ENCODE measurements around the gene OTULIN.

The OTULIN gene

GRCh38 chr5:14723701-14724132 lies 59.2 kb downstream of the OTULIN start:
- no peaks in the 10 kb centered on the region for H3K79me2 ChIP-seq (ENCODE audit: insufficient read depth, low read length)
- H3K27me3 ChIP-seq (ENCODE audit: insufficient read depth, low read length): no peaks in the 10 kb centered on the region
- H3K36me3 ChIP-seq (ENCODE audit: insufficient read depth, low read length): no peaks in the 10 kb centered on the region
- H3K9me3 ChIP-seq (ENCODE audit: low read length): no peaks in the 10 kb centered on the region
- H3K27ac ChIP-seq (ENCODE audit: low read depth, low read length, poor library complexity, severe bottlenecking): no peak overlapping the region
- no peak overlapping the region for H3K4me3 ChIP-seq (ENCODE audit: low read depth, low read length, poor library complexity, severe bottlenecking)
- no peak overlapping the region for H3K9ac ChIP-seq (ENCODE audit: low read length)
- peaks cover 17% of the 10 kb centered on the region for H3K4me1 ChIP-seq (ENCODE audit: insufficient read depth, low read length, severe bottlenecking)
- H4K20me1 ChIP-seq (ENCODE audit: insufficient read depth, low read length): no peaks in the 10 kb centered on the region
- H3K4me2 ChIP-seq (ENCODE audit: low read length): no peak overlapping the region
- no peaks in the 10 kb centered on the region for H3K9me2 ChIP-seq (ENCODE audit: low read depth, low read length)
- no peaks in the 10 kb centered on the region for H3F3A ChIP-seq (ENCODE audit: insufficient read depth, low read length)
- TF ChIP-seq CTCF (IDR thresholded peaks at IDR 0.05; ENCODE audit: low read length): no peak
- no peak for TF ChIP-seq EZH2 (IDR thresholded peaks at IDR 0.05; ENCODE audit: borderline replicate concordance, low read length)
- H2AFZ ChIP-seq (ENCODE audit: low read length): no peak overlapping the region

DNA sequence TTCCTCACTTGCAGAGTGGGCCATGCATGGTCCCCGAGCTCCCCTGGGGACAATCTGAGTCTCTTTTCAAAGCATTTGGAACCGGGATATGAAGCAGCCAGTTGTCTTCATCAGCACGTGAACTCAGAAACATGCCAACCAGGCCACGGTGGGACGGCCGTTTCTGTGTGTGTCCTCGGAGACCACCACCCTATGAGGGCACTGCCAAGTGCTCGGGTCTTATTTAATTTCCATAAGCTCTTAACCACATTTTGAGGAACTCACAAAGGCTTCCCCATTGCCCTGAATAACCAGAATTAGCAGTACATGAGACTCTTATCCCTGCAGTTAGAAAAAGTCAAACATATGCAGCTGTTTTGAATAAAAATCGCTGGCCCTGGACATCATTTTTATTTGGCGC lies 60.1 kb downstream of the OTULIN start:
- H3K9me2 ChIP-seq (ENCODE audit: low read depth, low read length): no peaks in the 10 kb centered on the region
- H2AFZ ChIP-seq (ENCODE audit: low read length): no peak overlapping the region
- H3K9ac ChIP-seq (ENCODE audit: low read length): no peak overlapping the region
- no peak overlapping the region for H3K4me3 ChIP-seq (ENCODE audit: low read depth, low read length, poor library complexity, severe bottlenecking)
- TF ChIP-seq CTCF (IDR thresholded peaks at IDR 0.05; ENCODE audit: low read length) (no peak), EZH2 (IDR thresholded peaks at IDR 0.05; ENCODE audit: borderline replicate concordance, low read length) (no peak)
- H4K20me1 ChIP-seq (ENCODE audit: insufficient read depth, low read length): no peaks in the 10 kb centered on the region
- peak overlapping the region; percentile 21; the same call in 1 of the 2 replicates for H3K4me2 ChIP-seq (ENCODE audit: low read length)
- H3K27me3 ChIP-seq (ENCODE audit: insufficient read depth, low read length): no peaks in the 10 kb centered on the region
- no peaks in the 10 kb centered on the region for H3K36me3 ChIP-seq (ENCODE audit: insufficient read depth, low read length)
- no peaks in the 10 kb centered on the region for H3K9me3 ChIP-seq (ENCODE audit: low read length)
- H3K27ac ChIP-seq (ENCODE audit: low read depth, low read length, poor library complexity, severe bottlenecking): peak overlapping the region; percentile 69
- H3F3A ChIP-seq (ENCODE audit: insufficient read depth, low read length): no peaks in the 10 kb centered on the region
- no peaks in the 10 kb centered on the region for H3K79me2 ChIP-seq (ENCODE audit: insufficient read depth, low read length)
- peaks cover 17% of the 10 kb centered on the region for H3K4me1 ChIP-seq (ENCODE audit: insufficient read depth, low read length, severe bottlenecking)

- H3K9me2 ChIP-seq (ENCODE audit: low read depth, low read length): no peaks in the 10 kb centered on the region
- no peaks in the 10 kb centered on the region for H3F3A ChIP-seq (ENCODE audit: insufficient read depth, low read length)
- H3K36me3 ChIP-seq (ENCODE audit: insufficient read depth, low read length): no peaks in the 10 kb centered on the region
- H3K79me2 ChIP-seq (ENCODE audit: insufficient read depth, low read length): no peaks in the 10 kb centered on the region
- no peak overlapping the region for H2AFZ ChIP-seq (ENCODE audit: low read length)
- H3K4me3 ChIP-seq (ENCODE audit: low read depth, low read length, poor library complexity, severe bottlenecking): no peak overlapping the region
- no peaks in the 10 kb centered on the region for H4K20me1 ChIP-seq (ENCODE audit: insufficient read depth, low read length)
- H3K27ac ChIP-seq (ENCODE audit: low read depth, low read length, poor library complexity, severe bottlenecking): no peak overlapping the region
- peaks cover 17% of the 10 kb centered on the region for H3K4me1 ChIP-seq (ENCODE audit: insufficient read depth, low read length, severe bottlenecking)
- H3K9ac ChIP-seq (ENCODE audit: low read length): no peak overlapping the region
- TF ChIP-seq EZH2 (IDR thresholded peaks at IDR 0.05; ENCODE audit: borderline replicate concordance, low read length) (no peak), CTCF (IDR thresholded peaks at IDR 0.05; ENCODE audit: low read length) (no peak)
- no peaks in the 10 kb centered on the region for H3K9me3 ChIP-seq (ENCODE audit: low read length)
- H3K4me2 ChIP-seq (ENCODE audit: low read length): no peak overlapping the region
- H3K27me3 ChIP-seq (ENCODE audit: insufficient read depth, low read length): no peaks in the 10 kb centered on the region
Measured at GRCh38 chr5:14726066-14726838, 61.7 kb downstream of the OTULIN start.
